Caco-2 (cell line): ENCODE data around the gene FAM43A. TPM values are rescaled to one million over a fixed set of nuclear protein-coding genes. Genes with fewer than 3 reads are reported as not detected.

Source experiments
- BruUV-seq: library from RNA; stranded (reverse); fragments of 400-500 nt; replicated peaks from 2 replicates; lab custom pipeline; 2021; lab: Mats Ljungman, UMichigan
- CTCF ChIA-PET: fragments of 300-600 bp; sonication (Branson Sonifier 250); formaldehyde crosslinking; loops from one replicate; lab custom pipeline; 2022; ENCODE audit warnings: antibody characterized with exemption; lab: Charles Lee
- POLR2A ChIA-PET: fragments of 300-600 bp; sonication (Branson Sonifier 250); formaldehyde crosslinking; loops from one replicate; lab custom pipeline; 2022; ENCODE audit warnings: antibody characterized with exemption; lab: Charles Lee
- DNase-seq, 2 experiments: peaks; one replicate each; pipeline versions ENCODE4 v3.0.0 to v3.0.0-alpha.2; 2020 to 2022
- H3K27me3 ChIP-seq: replicated peaks from 2 replicates; pipeline ENCODE4 v1.6.0; 2011; ENCODE audit warnings: low read length; ENCODE audit not compliant: control insufficient read depth, insufficient read depth
- H3K36me3 ChIP-seq: 2 replicates; pipeline ENCODE4 v1.5.1; 2011; ENCODE audit warnings: low read length; ENCODE audit not compliant: control insufficient read depth, insufficient read depth
- H3K4me1 ChIP-seq: fragments of 250-450 bp; sonication (Bioruptor Pico); 2 replicates; pipeline ENCODE4 v1.5.1; 2020; ENCODE audit warnings: mild to moderate bottlenecking
- H3K4me3 ChIP-seq: 2 replicates; pipeline ENCODE4 v1.5.1; 2011; ENCODE audit warnings: low read depth, mild to moderate bottlenecking, control low read depth, low read length
- H3K9me3 ChIP-seq: fragments of 250-450 bp; sonication (Bioruptor Pico); 2 replicates; pipeline ENCODE4 v1.5.1; 2020; ENCODE audit warnings: mild to moderate bottlenecking, moderate library complexity
- H3K27ac Mint-ChIP-seq: one replicate; pipeline ENCODE4 v1.8.0; 2022; ENCODE audit warnings: mixed read lengths; ENCODE audit not compliant: unreplicated experiment
- H3K27me3 Mint-ChIP-seq: one replicate; pipeline ENCODE4 v1.8.0; 2022; ENCODE audit warnings: mixed read lengths; ENCODE audit not compliant: insufficient read depth, unreplicated experiment
- H3K36me3 Mint-ChIP-seq: one replicate; pipeline ENCODE4 v1.8.0; 2022; ENCODE audit warnings: mild to moderate bottlenecking, mixed read lengths; ENCODE audit not compliant: insufficient read depth, unreplicated experiment
- H3K4me1 Mint-ChIP-seq: one replicate; pipeline ENCODE4 v1.8.0; 2022; ENCODE audit warnings: low read depth, mixed read lengths; ENCODE audit not compliant: unreplicated experiment
- H3K4me3 Mint-ChIP-seq: one replicate; pipeline ENCODE4 v1.8.0; 2022; ENCODE audit warnings: mild to moderate bottlenecking, moderate library complexity, mixed read lengths; ENCODE audit not compliant: unreplicated experiment
- H3K9me3 Mint-ChIP-seq: one replicate; pipeline ENCODE4 v1.8.0; 2022; ENCODE audit warnings: mixed read lengths; ENCODE audit not compliant: unreplicated experiment
- CTCF ChIP-seq, 2 experiments: fragments of 200-600 bp in 1 of 2; IDR thresholded peaks; 1 replicate in 1 of 2; 2 replicates in 1 of 2; pipeline versions ENCODE4 v1.5.1 to v1.8.0; 2011 to 2022; ENCODE audit warnings: antibody characterized with exemption in 1 of 2, control low read depth in 1 of 2, inconsistent platforms in 1 of 2, low read depth in 1 of 2, low read length in 1 of 2, mild to moderate bottlenecking in 1 of 2, moderate library complexity in 1 of 2; ENCODE audit not compliant: insufficient read depth in 1 of 2, severe bottlenecking in 1 of 2, unreplicated experiment in 1 of 2
- intact Hi-C: fragments of 100-400 bp; cut with micrococcal nuclease; formaldehyde crosslinking; loops from one replicate; pipeline ENCODE4 v1.10.0; 2022; ENCODE audit not compliant: unreplicated experiment
- total RNA-seq: library from RNA; stranded (reverse); gene quantifications from 2 replicates; pipeline ENCODE4 v1.2.3, GENCODE V29; 2022

FAM43A gene
- total RNA-seq, 1 experiment from 2014 or later = 3.5 TPM

GRCh38 chr3:194683380-194683779 lies 2.3 kb upstream of the FAM43A start:
- Histone ChIP-seq H3K27me3 (no peaks in the 10 kb centered on the region), H3K36me3 (no peaks in the 10 kb centered on the region), H3K9me3 (no peaks in the 10 kb centered on the region), H3K4me3 (no peak overlapping the region), H3K4me1 (peaks cover 10% of the 10 kb centered on the region; the same call in 1 of the 2 replicates)
- H3K36me3 Mint-ChIP-seq = peaks cover 12% of the 10 kb centered on the region
- no peak overlapping the region for H3K4me3 Mint-ChIP-seq
- POLR2A ChIA-PET = no interaction called here
- H3K9me3 Mint-ChIP-seq = no peaks in the 10 kb centered on the region
- CTCF ChIA-PET = interaction anchor here (0.7 to 2.1 kb wide), 13 partner anchors 11 to 576 kb away, joined by 3 to 32 read pairs (median 6); partner anchors contain the start of gene LSG1
- no peaks in the 10 kb centered on the region for H3K27me3 Mint-ChIP-seq
- no peak overlapping the region for H3K27ac Mint-ChIP-seq
- BruUV-seq = no TSS peak
- intact Hi-C loops = loop anchor here (10.0 kb wide), 1 partner anchor 191 kb away; no protein-coding TSS in a partner anchor
- no peak for DNase-seq
- no peak for TF ChIP-seq CTCF (IDR thresholded peaks at IDR 0.05; ENCODE audit: insufficient read depth in 1 of 2, low read depth in 1 of 2, low read length in 1 of 2, severe bottlenecking in 1 of 2, unreplicated experiment in 1 of 2)
- peaks cover 7% of the 10 kb centered on the region for H3K4me1 Mint-ChIP-seq

GRCh38 chr3:194685065-194685717 lies 492 bp upstream of the FAM43A start:
- intact Hi-C loops = loop anchor here (5.0 to 10.0 kb wide), 2 partner anchors 37 to 190 kb away; no protein-coding TSS in a partner anchor
- H3K4me1 ChIP-seq = peaks cover 10% of the 10 kb centered on the region; the same call in 1 of the 2 replicates
- DNase-seq = no peak
- H3K27ac Mint-ChIP-seq = peak overlapping the region; percentile 73
- H3K27me3 Mint-ChIP-seq = no peaks in the 10 kb centered on the region
- peak overlapping the region; percentile 61 for H3K4me3 ChIP-seq
- peaks cover 21% of the 10 kb centered on the region for H3K4me1 Mint-ChIP-seq
- no peaks in the 10 kb centered on the region for H3K27me3 ChIP-seq
- no peak for TF ChIP-seq CTCF (IDR thresholded peaks at IDR 0.05; ENCODE audit: insufficient read depth in 1 of 2, low read depth in 1 of 2, low read length in 1 of 2, severe bottlenecking in 1 of 2, unreplicated experiment in 1 of 2)
- no TSS peak for BruUV-seq
- no peaks in the 10 kb centered on the region for H3K36me3 ChIP-seq
- H3K9me3 ChIP-seq = no peaks in the 10 kb centered on the region
- POLR2A ChIA-PET = no interaction called here
- peaks cover 12% of the 10 kb centered on the region for H3K36me3 Mint-ChIP-seq
- peak overlapping the region; percentile 80 for H3K4me3 Mint-ChIP-seq
- H3K9me3 Mint-ChIP-seq = no peaks in the 10 kb centered on the region
- CTCF ChIA-PET = no interaction called here

GRCh38 chr3:194686414-194686815 lies 732 bp downstream of the FAM43A start:
- Mint-ChIP-seq H3K4me1 (peaks cover 21% of the 10 kb centered on the region), H3K27ac (no peak overlapping the region), H3K9me3 (no peaks in the 10 kb centered on the region), H3K27me3 (no peaks in the 10 kb centered on the region), H3K36me3 (peaks cover 6% of the 10 kb centered on the region), H3K4me3 (peak overlapping the region; percentile 80)
- POLR2A ChIA-PET = interaction anchor here (1.1 kb wide), 1 partner anchor 14 kb away, joined by 5 read pairs; the partner anchor contains the start of gene LSG1
- peak in 1 of 2 experiments; percentile 22 for DNase-seq
- intact Hi-C loops = loop anchor here (5.0 to 10.0 kb wide), 2 partner anchors 36 to 188 kb away; no protein-coding TSS in a partner anchor
- Histone ChIP-seq H3K4me3 (peak overlapping the region; percentile 61), H3K9me3 (no peaks in the 10 kb centered on the region), H3K4me1 (peaks cover 10% of the 10 kb centered on the region; the same call in 1 of the 2 replicates), H3K27me3 (no peaks in the 10 kb centered on the region), H3K36me3 (no peaks in the 10 kb centered on the region)
- BruUV-seq = TSS peak; percentile 55
- CTCF ChIA-PET = interaction anchor here (0.6 kb wide), 1 partner anchor 19 kb away, joined by 3 read pairs; no protein-coding TSS in a partner anchor
- no peak for TF ChIP-seq CTCF (IDR thresholded peaks at IDR 0.05; ENCODE audit: insufficient read depth in 1 of 2, low read depth in 1 of 2, low read length in 1 of 2, severe bottlenecking in 1 of 2, unreplicated experiment in 1 of 2)
